Mucosa of stomach (tissue), 1 donor: ENCODE data around the gene CPAMD8.

Experiments used
- H3K27me3 ChIP-seq: one replicate; pipeline ENCODE4 v1.7.0; 2013; ENCODE audit warnings: mild to moderate bottlenecking, low read length; ENCODE audit not compliant: control insufficient read depth, insufficient read depth
- H3K36me3 ChIP-seq: one replicate; pipeline ENCODE4 v1.7.0; 2013; ENCODE audit warnings: low read length; ENCODE audit not compliant: control insufficient read depth, insufficient read depth
- H3K4me1 ChIP-seq: one replicate; pipeline ENCODE4 v1.7.0; 2013; ENCODE audit warnings: mild to moderate bottlenecking, low read length; ENCODE audit not compliant: control insufficient read depth, insufficient read depth
- H3K4me3 ChIP-seq: one replicate; pipeline ENCODE4 v1.7.0; 2013; ENCODE audit warnings: low read length
- H3K9ac ChIP-seq: one replicate; pipeline ENCODE4 v1.7.0; 2013; ENCODE audit warnings: mild to moderate bottlenecking, low read length, moderate library complexity
- H3K9me3 ChIP-seq: one replicate; pipeline ENCODE4 v1.7.0; 2013; ENCODE audit warnings: mild to moderate bottlenecking, low read length, moderate library complexity; ENCODE audit not compliant: control insufficient read depth
- donor health status: Pancreatic carcinoma.

CPAMD8 gene

GRCh38 chr19:17026706-17027534 is at the start of gene CPAMD8:
CPAMD8 (minus strand) TSS chr19:17026810; CDS start chr19:17026642, 168 bp downstream.
- Histone ChIP-seq H3K4me1 (peaks cover 9% of the 10 kb centered on the region), H3K4me3 (no peak within 1 kb of the TSS), H3K36me3 (no peaks in the 10 kb centered on the region), H3K9me3 (no peaks in the 10 kb centered on the region), H3K9ac (no peak within 1 kb of the TSS), H3K27me3 (peaks cover 30% of the 10 kb centered on the region)

- Histone ChIP-seq H3K9ac (peak overlapping the region; percentile 91), H3K4me3 (peak overlapping the region; percentile 14), H3K36me3 (no peaks in the 10 kb centered on the region), H3K4me1 (peaks cover 47% of the 10 kb centered on the region), H3K9me3 (no peaks in the 10 kb centered on the region), H3K27me3 (no peaks in the 10 kb centered on the region)
Observed at GRCh38 chr19:17075864-17076542, 49.4 kb upstream of the CPAMD8 start.

- Histone ChIP-seq H3K36me3 (no peaks in the 10 kb centered on the region), H3K9me3 (no peaks in the 10 kb centered on the region), H3K9ac (peak within 1 kb of the TSS; percentile 91), H3K4me1 (peaks cover 43% of the 10 kb centered on the region), H3K27me3 (no peaks in the 10 kb centered on the region), H3K4me3 (peak within 1 kb of the TSS; percentile 74)
Observed at GRCh38 chr19:17075035-17075863, 48.6 kb upstream of the CPAMD8 start, which contains the start of the genes HAUS8 and MYO9B. HAUS8 (minus strand) TSS chr19:17075452; CDS start chr19:17075422, 30 bp downstream. MYO9B (plus strand) TSS chr19:17075777; CDS start chr19:17101718, 25,941 bp downstream.

GRCh38 chr19:17074634-17075034 is 48.0 kb upstream of the CPAMD8 start:
- Histone ChIP-seq H3K36me3 (no peaks in the 10 kb centered on the region), H3K9ac (peak overlapping the region; percentile 57), H3K4me3 (peak overlapping the region; percentile 74), H3K4me1 (peaks cover 37% of the 10 kb centered on the region), H3K27me3 (no peaks in the 10 kb centered on the region), H3K9me3 (no peaks in the 10 kb centered on the region)

GRCh38 chr19:17073869-17074633 is 47.4 kb upstream of the CPAMD8 start:
- no peaks in the 10 kb centered on the region for H3K27me3 ChIP-seq
- peaks cover 31% of the 10 kb centered on the region for H3K4me1 ChIP-seq
- no peaks in the 10 kb centered on the region for H3K36me3 ChIP-seq
- H3K9me3 ChIP-seq: no peaks in the 10 kb centered on the region
- H3K9ac ChIP-seq: peak overlapping the region; percentile 57
- H3K4me3 ChIP-seq: peak overlapping the region; percentile 74

- Histone ChIP-seq H3K9me3 (no peaks in the 10 kb centered on the region), H3K9ac (no peak overlapping the region), H3K4me3 (no peak overlapping the region), H3K27me3 (no peaks in the 10 kb centered on the region), H3K4me1 (peaks cover 10% of the 10 kb centered on the region), H3K36me3 (no peaks in the 10 kb centered on the region)
Observed at GRCh38 chr19:17070912-17071311, 44.3 kb upstream of the CPAMD8 start.

- H3K4me3 ChIP-seq: no peak overlapping the region
- H3K9me3 ChIP-seq: no peaks in the 10 kb centered on the region
- peaks cover 10% of the 10 kb centered on the region for H3K4me1 ChIP-seq
- no peak overlapping the region for H3K9ac ChIP-seq
- no peaks in the 10 kb centered on the region for H3K27me3 ChIP-seq
- no peaks in the 10 kb centered on the region for H3K36me3 ChIP-seq
Observed at GRCh38 chr19:17070421-17070820, 43.8 kb upstream of the CPAMD8 start.

- H3K27me3 ChIP-seq: no peaks in the 10 kb centered on the region
- peaks cover 3% of the 10 kb centered on the region for H3K4me1 ChIP-seq
- no peaks in the 10 kb centered on the region for H3K36me3 ChIP-seq
- H3K4me3 ChIP-seq: no peak overlapping the region
- no peaks in the 10 kb centered on the region for H3K9me3 ChIP-seq
- H3K9ac ChIP-seq: no peak overlapping the region
Observed at GRCh38 chr19:17069193-17069592, 42.6 kb upstream of the CPAMD8 start.

GRCh38 chr19:17063428-17063827 is 36.8 kb upstream of the CPAMD8 start:
- Histone ChIP-seq H3K4me1 (no peaks in the 10 kb centered on the region), H3K27me3 (no peaks in the 10 kb centered on the region), H3K9ac (no peak overlapping the region), H3K9me3 (no peaks in the 10 kb centered on the region), H3K36me3 (no peaks in the 10 kb centered on the region), H3K4me3 (no peak overlapping the region)

GRCh38 chr19:17061691-17062090 is 35.1 kb upstream of the CPAMD8 start:
- no peaks in the 10 kb centered on the region for H3K4me1 ChIP-seq
- no peak overlapping the region for H3K9ac ChIP-seq
- H3K36me3 ChIP-seq: no peaks in the 10 kb centered on the region
- H3K9me3 ChIP-seq: no peaks in the 10 kb centered on the region
- no peak overlapping the region for H3K4me3 ChIP-seq
- no peaks in the 10 kb centered on the region for H3K27me3 ChIP-seq

- Histone ChIP-seq H3K4me1 (no peaks in the 10 kb centered on the region), H3K9me3 (no peaks in the 10 kb centered on the region), H3K9ac (no peak overlapping the region), H3K27me3 (no peaks in the 10 kb centered on the region), H3K36me3 (no peaks in the 10 kb centered on the region), H3K4me3 (no peak overlapping the region)
Observed at GRCh38 chr19:17061205-17061604, 34.6 kb upstream of the CPAMD8 start.
